Gastrocnemius medialis (tissue), 4 donors: Measurements from ENCODE around the gene XXYLT1.

Source experiments
- POLR2A ChIP-seq, 2 donors: fragments of 450-650 bp; IDR thresholded peaks; one replicate each; pipeline ENCODE4 v1.6.1; 2017; ENCODE audit warnings: antibody characterized with exemption in 2 of 2, mild to moderate bottlenecking in 2 of 2, moderate library complexity in 2 of 2
- TF ChIP-seq, protein P1 (sequence below), 5 experiments: fragments of 450-650 bp in 3 of 5; fragments of 200-600 bp in 2 of 5; sonication (generic) in 2 of 5; IDR thresholded peaks in 4 of 5; conservative IDR thresholded peaks in 1 of 5; 1 replicate in 4 of 5; 2 replicates in 1 of 5; pipeline ENCODE4 v1.5.1; 2016 to 2019; ENCODE audit warnings: antibody characterized with exemption in 5 of 5, mild to moderate bottlenecking in 3 of 5, moderate library complexity in 3 of 5

DNA sequence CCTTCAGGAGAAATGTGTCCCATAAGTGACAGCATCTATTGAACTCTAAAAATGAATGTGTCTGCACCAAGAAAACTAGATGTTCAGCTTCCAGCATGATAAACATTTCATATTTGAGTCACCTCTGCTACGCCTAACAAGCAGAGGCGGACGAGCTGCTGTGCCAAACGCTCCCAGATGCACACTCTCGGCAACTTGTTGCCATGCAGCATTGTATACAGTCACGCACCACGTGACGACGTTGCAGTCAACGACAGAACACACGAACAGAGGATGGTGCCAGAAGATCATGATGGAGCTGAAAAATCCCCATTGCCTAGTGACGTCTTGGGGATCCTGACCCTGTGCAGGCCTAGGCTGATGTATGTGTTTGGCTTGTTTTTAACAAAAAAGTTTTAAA is 137.5 kb downstream of the XXYLT1 start:
- TF ChIP-seq, protein P1, sequence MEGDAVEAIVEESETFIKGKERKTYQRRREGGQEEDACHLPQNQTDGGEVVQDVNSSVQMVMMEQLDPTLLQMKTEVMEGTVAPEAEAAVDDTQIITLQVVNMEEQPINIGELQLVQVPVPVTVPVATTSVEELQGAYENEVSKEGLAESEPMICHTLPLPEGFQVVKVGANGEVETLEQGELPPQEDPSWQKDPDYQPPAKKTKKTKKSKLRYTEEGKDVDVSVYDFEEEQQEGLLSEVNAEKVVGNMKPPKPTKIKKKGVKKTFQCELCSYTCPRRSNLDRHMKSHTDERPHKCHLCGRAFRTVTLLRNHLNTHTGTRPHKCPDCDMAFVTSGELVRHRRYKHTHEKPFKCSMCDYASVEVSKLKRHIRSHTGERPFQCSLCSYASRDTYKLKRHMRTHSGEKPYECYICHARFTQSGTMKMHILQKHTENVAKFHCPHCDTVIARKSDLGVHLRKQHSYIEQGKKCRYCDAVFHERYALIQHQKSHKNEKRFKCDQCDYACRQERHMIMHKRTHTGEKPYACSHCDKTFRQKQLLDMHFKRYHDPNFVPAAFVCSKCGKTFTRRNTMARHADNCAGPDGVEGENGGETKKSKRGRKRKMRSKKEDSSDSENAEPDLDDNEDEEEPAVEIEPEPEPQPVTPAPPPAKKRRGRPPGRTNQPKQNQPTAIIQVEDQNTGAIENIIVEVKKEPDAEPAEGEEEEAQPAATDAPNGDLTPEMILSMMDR (IDR thresholded peaks at IDR 0.05 in 4 of 5, conservative IDR thresholded peaks at IDR 0.05 in 1 of 5): no peak
- TF ChIP-seq POLR2A (IDR thresholded peaks at IDR 0.05): no peak
